Liver (tissue), 9 donors: ENCODE measurements around the gene RAPGEF2. TPM values are rescaled to one million over a fixed set of nuclear protein-coding genes. Genes with fewer than 3 reads are reported as not detected.

Experiments used
- DNase-seq: peaks from one replicate; pipeline ENCODE4 v3.0.0-alpha.2; 2017; ENCODE audit warnings: low spot score
- H3K27ac ChIP-seq, 2 donors: one replicate each; pipeline ENCODE4 v1.7.0; 2013; ENCODE audit warnings: inconsistent platforms in 2 of 2, low read length in 2 of 2, control low read depth in 1 of 2, low read depth in 1 of 2, mild to moderate bottlenecking in 1 of 2
- H3K27me3 ChIP-seq, 4 donors: one replicate each; pipeline versions ENCODE4 v1.6.1 to v1.7.0; 2013; ENCODE audit warnings: low read length in 3 of 4, inconsistent platforms in 1 of 4, mild to moderate bottlenecking in 1 of 4, moderate library complexity in 1 of 4; ENCODE audit not compliant: control insufficient read depth in 4 of 4, insufficient read depth in 4 of 4
- H3K36me3 ChIP-seq, 4 donors: one replicate each; pipeline versions ENCODE4 v1.6.1 to v1.7.0; 2013; ENCODE audit warnings: low read length in 3 of 4, mild to moderate bottlenecking in 3 of 4, low read depth in 1 of 4, moderate library complexity in 1 of 4; ENCODE audit not compliant: control insufficient read depth in 4 of 4, insufficient read depth in 3 of 4
- H3K4me1 ChIP-seq, 4 donors: one replicate each; pipeline versions ENCODE4 v1.6.1 to v1.7.0; 2013; ENCODE audit warnings: low read length in 3 of 4, mild to moderate bottlenecking in 3 of 4, moderate library complexity in 1 of 4; ENCODE audit not compliant: control insufficient read depth in 4 of 4, insufficient read depth in 4 of 4
- H3K4me3 ChIP-seq, 3 donors: one replicate each; pipeline versions ENCODE4 v1.6.1 to v1.7.0; 2013; ENCODE audit warnings: low read length in 3 of 3, control low read depth in 1 of 3, low read depth in 1 of 3, mild to moderate bottlenecking in 1 of 3
- H3K9ac ChIP-seq, 2 donors: one replicate each; pipeline ENCODE4 v1.7.0; 2013; ENCODE audit warnings: low read length in 2 of 2, mild to moderate bottlenecking in 2 of 2, moderate library complexity in 2 of 2, control low read depth in 1 of 2, low read depth in 1 of 2
- H3K9me3 ChIP-seq, 4 donors: one replicate each; pipeline versions ENCODE4 v1.6.1 to v1.7.0; 2013; ENCODE audit warnings: low read length in 3 of 4; ENCODE audit not compliant: control insufficient read depth in 4 of 4
- ATF3 ChIP-seq: IDR thresholded peaks from 2 replicates; pipeline ENCODE4 v1.6.1; 2016; ENCODE audit warnings: antibody characterized with exemption
- CTCF ChIP-seq: fragments of 150-350 bp; IDR thresholded peaks from 2 replicates; pipeline ENCODE4 v1.5.1; 2017; ENCODE audit warnings: improper control_type of control experiment, low read depth, low read length; ENCODE audit not compliant: missing input control
- EGR1 ChIP-seq, 2 donors: IDR thresholded peaks; 2 replicates each; pipeline ENCODE4 v1.6.1; 2016 to 2018; ENCODE audit warnings: antibody characterized with exemption in 2 of 2, low read depth in 2 of 2
- FOXA1 ChIP-seq: IDR thresholded peaks from 2 replicates; pipeline ENCODE4 v1.6.1; 2016; ENCODE audit warnings: antibody characterized with exemption
- FOXA2 ChIP-seq: IDR thresholded peaks from 2 replicates; pipeline ENCODE4 v1.6.1; 2016; ENCODE audit warnings: antibody characterized with exemption
- GABPA ChIP-seq, 2 donors: IDR thresholded peaks in 1 of 2; conservative IDR thresholded peaks in 1 of 2; 2 replicates each; pipeline ENCODE4 v1.6.1; 2016; ENCODE audit warnings: antibody characterized with exemption in 2 of 2, mild to moderate bottlenecking in 1 of 2, moderate library complexity in 1 of 2
- HNF4A ChIP-seq, 2 donors: conservative IDR thresholded peaks; 2 replicates each; pipeline ENCODE4 v1.6.1; 2016; ENCODE audit warnings: antibody characterized with exemption in 2 of 2, mild to moderate bottlenecking in 2 of 2
- HNF4G ChIP-seq: IDR thresholded peaks from 2 replicates; pipeline ENCODE4 v1.6.1; 2016; ENCODE audit warnings: antibody characterized with exemption
- JUND ChIP-seq, 2 donors: IDR thresholded peaks; 2 replicates each; pipeline ENCODE4 v1.6.1; 2016; ENCODE audit warnings: antibody characterized with exemption in 2 of 2
- MAX ChIP-seq: IDR thresholded peaks from 2 replicates; pipeline ENCODE4 v1.6.1; 2016; ENCODE audit warnings: antibody characterized with exemption
- NR2F2 ChIP-seq: IDR thresholded peaks from 2 replicates; pipeline ENCODE4 v1.6.1; 2016; ENCODE audit warnings: antibody characterized with exemption
- RAD21 ChIP-seq, 2 donors: IDR thresholded peaks; 2 replicates each; pipeline ENCODE4 v1.6.1; 2016; ENCODE audit warnings: antibody characterized with exemption in 2 of 2, mild to moderate bottlenecking in 2 of 2
- REST ChIP-seq: IDR thresholded peaks from 2 replicates; pipeline ENCODE4 v1.6.1; 2016; ENCODE audit warnings: antibody characterized with exemption, mild to moderate bottlenecking
- RXRA ChIP-seq, 2 donors: IDR thresholded peaks; 2 replicates each; pipeline ENCODE4 v1.6.1; 2017 to 2018; ENCODE audit warnings: antibody characterized with exemption in 2 of 2, mild to moderate bottlenecking in 1 of 2
- SP1 ChIP-seq: IDR thresholded peaks from 2 replicates; pipeline ENCODE4 v1.6.1; 2018; ENCODE audit warnings: antibody characterized with exemption, mild to moderate bottlenecking
- TAF1 ChIP-seq: conservative IDR thresholded peaks from 2 replicates; pipeline ENCODE4 v1.6.1; 2016; ENCODE audit warnings: antibody characterized with exemption, mild to moderate bottlenecking
- YY1 ChIP-seq: IDR thresholded peaks from 2 replicates; pipeline ENCODE4 v1.6.1; 2016; ENCODE audit warnings: antibody characterized with exemption, mild to moderate bottlenecking
- ZBTB33 ChIP-seq: IDR thresholded peaks from 2 replicates; pipeline ENCODE4 v1.6.1; 2016; ENCODE audit warnings: antibody characterized with exemption
- WGBS: extraction: QIAGEN DNeasy Blood & Tissue Kit; methylation state at CpG from one replicate; pipeline ENCODE4 v1.1.7; 2013; 5-methylcytosine and 5-hydroxymethylcytosine counted together
- polyA plus RNA-seq, 2 donors: library from polyadenylated mRNA; stranded (reverse) in 1 of 2; unstranded in 1 of 2; fragments of 200-250 nt in 1 of 2; fragments of >200 nt in 1 of 2; fragmentation: Nextera tagmentation in 1 of 2; extraction: Ambion mirVana in 1 of 2; gene quantifications; one replicate each; pipeline versions ENCODE4 v1.2.1 to v1.2.3, GENCODE V29; 2013 to 2015
- total RNA-seq, 2 donors: library from RNA; depleted of rRNA; stranded (reverse); fragments of >200 nt; gene quantifications; one replicate each; pipeline ENCODE4 v1.2.3, GENCODE V29; 2014
- donor health status: healthy.
- donor health status: healthy.
- donor health status: healthy.
- donor health status: healthy.
- donor health status: healthy.

RAPGEF2 gene
- total and polyA plus RNA-seq, 4 donors: 7.3 to 90.4 (median 32.2) TPM

GRCh38 chr4:159224408-159224807 is 121.5 kb downstream of the RAPGEF2 start:
- DNase-seq: no peak
- Histone ChIP-seq H3K9me3 (no peaks in the 10 kb centered on the region), H3K4me3 (no peak overlapping the region), H3K9ac (no peak overlapping the region), H3K4me1 (peaks cover 1 to 30% (median 18%) of the 10 kb centered on the region in 4 donors), H3K36me3 (no peaks in the 10 kb centered on the region), H3K27me3 (no peaks in the 10 kb centered on the region), H3K27ac (peak overlapping the region; percentile 6)
- TF ChIP-seq ZBTB33 (no peak), HNF4A (conservative IDR thresholded peaks at IDR 0.05) (peak; percentile 97 to 98), EGR1 (IDR thresholded peaks at IDR 0.05; ENCODE audit: low read depth in 2 of 2) (no peak), CTCF (no peak), YY1 (peak; percentile 42), SP1 (peak; percentile 83), REST (no peak), FOXA1 (no peak), HNF4G (peak; percentile 93), MAX (peak; percentile 68), JUND (IDR thresholded peaks at IDR 0.05) (peak; percentile 21 to 67), FOXA2 (no peak), GABPA (IDR thresholded peaks at IDR 0.05 in 1 of 2, conservative IDR thresholded peaks at IDR 0.05 in 1 of 2) (no peak), ATF3 (peak; percentile 34), TAF1 (no peak), RXRA (IDR thresholded peaks at IDR 0.05) (peak; percentile 72 to 78), RAD21 (IDR thresholded peaks at IDR 0.05) (peak; percentile 63 to 69), NR2F2 (no peak)
- WGBS: 39% methylated on average over 3 of the region's 3 CpGs
